ACC112 (cell line): ENCODE data around the gene EPB41.

Source experiments
- H2AFZ ChIP-seq: fragments of 200-600 bp; sonication (generic); one replicate; pipeline ENCODE4 v1.6.0; 2017; ENCODE audit warnings: antibody characterized with exemption, low read length; ENCODE audit not compliant: unreplicated experiment
- H3K27ac ChIP-seq: fragments of 200-600 bp; sonication (generic); 2 replicates; pipeline ENCODE4 v1.5.1; 2014; ENCODE audit warnings: low read depth, mild to moderate bottlenecking, antibody characterized with exemption, low read length, moderate library complexity
- H3K27me3 ChIP-seq: fragments of 200-600 bp; sonication (generic); 2 replicates; pipeline ENCODE4 v1.6.1; 2014; ENCODE audit warnings: mild to moderate bottlenecking, antibody characterized with exemption, low read length, moderate library complexity, mixed read lengths; ENCODE audit not compliant: insufficient read depth
- H3K36me3 ChIP-seq: fragments of 200-600 bp; sonication (generic); 2 replicates; pipeline ENCODE4 v1.6.1; 2016; ENCODE audit warnings: mild to moderate bottlenecking, antibody characterized with exemption, low read length, moderate library complexity, mixed read lengths; ENCODE audit not compliant: insufficient read depth
- H3K4me1 ChIP-seq: fragments of 200-600 bp; sonication (generic); one replicate; pipeline ENCODE4 v1.6.1; 2016; ENCODE audit warnings: low read length, mixed read lengths; ENCODE audit not compliant: insufficient read depth, unreplicated experiment, control insufficient read depth
- H3K4me3 ChIP-seq: fragments of 200-600 bp; sonication (generic); 2 replicates; pipeline ENCODE4 v1.5.1; 2014; ENCODE audit warnings: mild to moderate bottlenecking, low read depth, low read length
- H3K79me2 ChIP-seq: fragments of 200-600 bp; sonication (generic); one replicate; pipeline ENCODE4 v1.6.0; 2016; ENCODE audit warnings: low read length; ENCODE audit not compliant: control insufficient read depth, unreplicated experiment, insufficient read depth

The EPB41 gene

DNA sequence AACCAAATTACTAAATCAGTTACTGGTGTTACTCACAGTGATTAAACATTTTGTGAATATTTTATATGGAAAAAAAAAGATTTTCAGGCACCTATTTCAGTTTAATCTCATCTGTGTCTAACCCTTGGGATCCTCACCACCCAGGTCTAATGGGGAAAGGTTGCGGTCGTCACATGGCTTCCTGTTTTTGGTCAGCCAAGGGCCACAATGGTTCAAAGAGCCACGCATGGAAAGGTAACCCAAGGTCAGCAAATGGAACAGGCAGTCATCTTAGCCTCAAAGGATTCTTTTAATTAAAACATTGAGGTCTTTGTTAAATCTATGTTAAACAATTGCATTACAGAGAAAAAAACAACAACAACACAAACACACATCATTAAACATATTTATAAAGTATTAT, 245.4 kb downstream of the EPB41 start:
- Histone ChIP-seq H3K27ac (no peak overlapping the region), H3K36me3 (peaks cover 57% of the 10 kb centered on the region), H3K4me3 (no peak overlapping the region), H3K79me2 (peaks cover 62% of the 10 kb centered on the region), H3K4me1 (no peaks in the 10 kb centered on the region), H2AFZ (no peak overlapping the region), H3K27me3 (no peaks in the 10 kb centered on the region)

DNA sequence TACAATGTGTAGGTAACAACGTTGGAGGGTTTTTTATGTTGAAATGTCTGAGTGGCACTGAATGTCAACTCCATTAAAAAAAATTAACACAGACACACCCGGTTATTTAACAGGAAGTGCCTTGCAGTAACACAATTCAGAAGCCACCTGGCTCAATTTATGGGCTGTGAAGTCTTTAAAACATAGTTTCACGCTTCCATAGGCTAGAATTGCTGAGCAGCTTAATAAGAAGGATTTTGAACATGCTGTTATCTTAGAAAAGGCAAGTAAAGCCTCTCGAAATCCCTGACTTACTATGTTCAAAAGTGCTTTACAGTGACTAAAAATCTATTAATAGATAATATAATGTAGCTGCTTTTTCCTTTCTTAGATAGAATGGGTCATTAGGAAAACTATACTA, 247.7 kb downstream of the EPB41 start:
- no peak overlapping the region for H3K4me3 ChIP-seq
- peaks cover 5% of the 10 kb centered on the region for H3K4me1 ChIP-seq
- no peak overlapping the region for H3K27ac ChIP-seq
- H3K36me3 ChIP-seq = peaks cover 57% of the 10 kb centered on the region
- H2AFZ ChIP-seq = no peak overlapping the region
- H3K27me3 ChIP-seq = no peaks in the 10 kb centered on the region
- peaks cover 70% of the 10 kb centered on the region for H3K79me2 ChIP-seq

DNA sequence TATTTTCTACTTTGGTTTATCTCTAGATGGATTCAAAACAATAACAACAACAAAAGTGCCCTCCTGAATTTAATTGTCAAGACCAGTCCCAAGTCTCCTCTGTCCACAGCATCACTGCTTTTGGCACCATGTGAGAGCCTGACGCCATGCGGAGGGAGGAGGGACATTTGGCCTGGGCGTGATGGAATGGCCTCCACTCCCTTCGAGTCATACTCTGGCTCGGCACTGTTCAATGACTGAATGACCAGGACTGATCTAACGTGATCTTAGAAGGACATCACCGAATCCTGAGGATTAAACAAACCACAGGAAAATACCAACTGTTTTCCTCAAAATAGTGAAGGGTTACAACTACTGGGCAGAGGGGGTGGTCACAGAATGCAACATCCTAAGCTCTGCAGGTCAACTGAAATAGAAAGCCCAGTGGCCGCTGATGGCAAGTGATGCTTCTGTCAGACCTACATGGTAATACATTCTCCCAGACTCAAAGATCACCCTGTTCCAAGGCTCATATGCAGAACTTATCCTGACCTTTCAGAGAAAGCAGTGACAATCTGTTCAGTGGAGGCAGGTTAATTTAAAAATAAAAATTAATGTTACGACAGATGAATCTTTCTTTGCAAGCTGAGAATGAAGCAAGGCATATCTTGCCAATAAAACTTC, 248.2 kb downstream of the EPB41 start:
- Histone ChIP-seq H3K4me1 (peaks cover 5% of the 10 kb centered on the region), H3K27ac (no peak overlapping the region), H3K27me3 (no peaks in the 10 kb centered on the region), H3K4me3 (no peak overlapping the region), H3K36me3 (peaks cover 56% of the 10 kb centered on the region), H2AFZ (no peak overlapping the region), H3K79me2 (peaks cover 74% of the 10 kb centered on the region)

DNA sequence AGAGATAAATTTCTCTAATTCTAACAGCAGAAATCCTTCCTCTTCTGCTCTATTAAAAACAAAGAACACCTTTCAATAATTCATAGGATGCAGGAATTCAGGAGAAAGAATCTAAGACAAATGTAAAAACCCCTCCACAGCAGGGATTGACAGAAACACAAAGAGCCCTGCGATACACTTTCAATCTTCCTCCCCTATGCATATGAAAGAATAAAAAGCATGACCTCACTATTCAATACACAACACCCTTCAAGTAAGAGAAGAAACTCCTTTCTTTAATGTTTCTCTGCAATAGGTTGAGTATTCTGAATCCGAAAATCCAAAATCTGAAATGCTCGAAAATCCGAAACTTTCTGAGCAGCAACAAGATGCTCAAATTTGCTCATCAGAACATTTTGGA, 250.2 kb downstream of the EPB41 start:
- Histone ChIP-seq H3K4me3 (no peak overlapping the region), H3K4me1 (peaks cover 7% of the 10 kb centered on the region), H3K27ac (no peak overlapping the region), H3K79me2 (peaks cover 92% of the 10 kb centered on the region), H3K36me3 (peaks cover 62% of the 10 kb centered on the region), H3K27me3 (no peaks in the 10 kb centered on the region), H2AFZ (no peak overlapping the region)

DNA sequence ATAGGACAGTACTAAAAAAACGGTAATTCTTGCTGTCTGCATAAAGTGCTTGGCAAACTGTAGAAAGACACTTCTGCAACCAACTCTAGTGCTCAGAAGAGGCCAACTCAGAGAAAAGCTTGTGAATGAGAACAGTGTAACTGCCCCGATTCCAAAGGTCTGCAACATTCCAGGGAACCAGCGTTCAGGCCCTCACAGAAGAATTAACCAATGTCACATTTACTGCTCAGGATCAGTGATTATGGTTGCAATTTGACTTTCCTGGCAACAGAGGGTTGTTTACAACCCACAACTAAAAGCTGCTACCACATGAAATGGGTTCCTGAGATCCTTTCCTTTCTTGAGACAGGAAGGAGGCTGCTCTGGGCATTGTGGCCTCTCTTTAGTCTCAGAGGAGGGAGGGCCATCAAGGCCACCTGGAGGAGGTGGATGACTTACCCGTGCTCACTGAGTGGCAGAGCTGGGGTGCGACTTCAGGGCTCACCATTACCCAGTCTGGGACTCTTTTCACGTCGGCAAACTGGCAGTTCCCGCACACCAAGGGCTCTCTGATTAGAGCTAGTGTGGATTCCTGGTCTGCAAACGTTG, 252.0 kb downstream of the EPB41 start:
- Histone ChIP-seq H3K4me3 (no peak overlapping the region), H3K36me3 (peaks cover 57% of the 10 kb centered on the region), H3K27me3 (no peaks in the 10 kb centered on the region), H2AFZ (no peak overlapping the region), H3K4me1 (peaks cover 24% of the 10 kb centered on the region), H3K27ac (no peak overlapping the region), H3K79me2 (peaks cover 97% of the 10 kb centered on the region)

DNA sequence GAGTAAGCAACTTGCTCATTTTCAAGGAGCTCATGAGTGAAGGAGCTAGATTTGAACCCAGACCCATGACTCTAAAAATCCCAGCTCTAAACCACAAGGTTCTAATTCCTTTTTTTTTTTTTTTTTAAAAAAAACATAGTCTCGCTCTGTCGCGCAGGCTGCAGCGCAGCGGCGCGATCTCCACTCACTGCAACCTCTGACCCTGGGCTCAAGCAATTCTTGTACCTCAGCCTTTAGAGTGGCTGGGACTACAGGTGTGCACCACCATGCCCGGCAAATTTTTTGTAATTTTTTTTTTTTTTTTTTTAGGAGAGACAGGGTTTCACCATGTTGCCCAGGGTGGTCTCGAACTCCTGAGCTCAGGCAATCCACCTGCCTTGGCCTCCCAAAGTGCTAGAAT, 253.5 kb downstream of the EPB41 start:
- Histone ChIP-seq H3K79me2 (peaks cover 98% of the 10 kb centered on the region), H3K27me3 (no peaks in the 10 kb centered on the region), H3K36me3 (peaks cover 56% of the 10 kb centered on the region), H3K4me1 (peaks cover 36% of the 10 kb centered on the region), H2AFZ (no peak overlapping the region), H3K27ac (no peak overlapping the region), H3K4me3 (no peak overlapping the region)
